GM18909 (cell line): Measurements from ENCODE around the gene LRP1B.

Experiments used
- ATAC-seq: cut with Tn5 transposase; IDR thresholded peaks from one replicate; pipeline ENCODE4 v1.9.1; 2021; ENCODE audit warnings: mild to moderate bottlenecking; ENCODE audit not compliant: unreplicated experiment, poor library complexity

The LRP1B gene

DNA sequence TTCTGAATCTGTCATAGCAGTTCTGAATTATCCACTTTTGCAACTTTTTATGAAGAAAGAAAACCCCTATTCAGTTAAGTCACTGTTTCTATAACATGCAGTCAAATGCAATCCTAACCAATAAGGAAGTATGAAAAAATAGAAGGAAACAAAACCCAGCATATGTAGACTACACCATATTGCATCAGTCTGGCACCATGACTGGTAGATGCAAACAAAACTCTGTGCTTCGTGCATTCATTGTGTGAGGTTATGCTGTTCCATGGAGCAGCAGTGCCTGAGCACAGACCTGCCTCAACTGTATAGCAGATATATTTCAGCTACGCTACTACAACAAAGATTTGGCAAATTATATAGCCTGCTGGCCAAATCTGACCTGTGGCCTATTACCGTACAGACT lies 325.5 kb downstream of the LRP1B start:
- no peak for ATAC-seq

DNA sequence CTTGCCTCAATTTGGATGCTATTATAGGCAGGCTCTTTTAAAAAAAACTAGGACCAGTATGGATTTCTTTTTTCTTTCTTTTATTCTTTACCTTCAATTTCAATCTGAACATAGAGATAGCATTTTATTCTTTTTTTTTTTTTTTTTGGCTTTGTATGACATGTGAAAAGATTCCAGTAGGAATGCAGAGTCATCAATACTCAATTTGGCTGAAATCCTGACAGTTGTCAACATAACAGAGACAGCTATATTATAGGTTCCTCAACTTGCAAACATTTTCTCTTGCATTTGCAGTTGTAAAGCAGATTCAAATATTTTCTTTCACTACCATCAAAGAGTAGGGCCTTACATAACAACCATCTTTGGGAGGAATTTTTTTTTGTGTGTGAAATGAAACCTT lies 334.4 kb downstream of the LRP1B start:
- ATAC-seq, result no peak

DNA sequence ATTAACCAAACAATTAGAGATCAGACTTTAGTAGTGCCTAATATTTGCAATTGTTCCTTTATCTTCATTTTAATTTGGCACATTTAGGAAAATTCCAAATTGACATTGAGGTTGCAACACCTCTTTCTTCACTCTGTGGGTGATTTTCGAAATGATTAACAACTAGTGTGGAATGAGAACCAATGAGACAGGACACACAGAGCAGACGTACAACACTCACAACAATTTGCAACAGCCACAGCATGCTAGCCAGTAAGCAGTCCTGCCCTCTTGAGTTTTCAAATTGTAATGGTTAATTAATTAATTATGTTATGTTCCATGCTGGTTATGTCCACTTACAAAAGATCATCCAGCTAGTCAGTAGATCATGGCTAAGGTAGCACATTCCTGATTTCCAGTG lies 339.3 kb downstream of the LRP1B start:
- no peak for ATAC-seq

DNA sequence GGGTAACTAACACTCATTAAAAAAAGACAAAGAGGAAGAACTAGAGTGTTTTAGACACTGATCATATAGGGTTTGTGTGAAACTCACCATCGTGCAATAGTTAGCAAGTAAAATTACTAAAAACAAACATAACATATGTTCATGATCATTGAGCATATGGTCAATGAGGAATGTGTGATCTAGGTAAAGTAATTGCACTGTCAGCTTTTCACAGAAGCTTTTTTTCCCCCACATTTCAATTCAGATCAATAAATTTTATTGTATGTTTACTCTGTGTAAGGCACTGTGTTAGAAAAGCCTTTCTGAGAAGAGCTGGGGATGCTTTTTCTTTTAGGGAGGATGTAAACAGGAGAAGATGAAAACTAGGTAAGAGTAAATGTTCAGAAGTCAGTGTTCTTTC lies 348.2 kb downstream of the LRP1B start:
- ATAC-seq, result no peak

DNA sequence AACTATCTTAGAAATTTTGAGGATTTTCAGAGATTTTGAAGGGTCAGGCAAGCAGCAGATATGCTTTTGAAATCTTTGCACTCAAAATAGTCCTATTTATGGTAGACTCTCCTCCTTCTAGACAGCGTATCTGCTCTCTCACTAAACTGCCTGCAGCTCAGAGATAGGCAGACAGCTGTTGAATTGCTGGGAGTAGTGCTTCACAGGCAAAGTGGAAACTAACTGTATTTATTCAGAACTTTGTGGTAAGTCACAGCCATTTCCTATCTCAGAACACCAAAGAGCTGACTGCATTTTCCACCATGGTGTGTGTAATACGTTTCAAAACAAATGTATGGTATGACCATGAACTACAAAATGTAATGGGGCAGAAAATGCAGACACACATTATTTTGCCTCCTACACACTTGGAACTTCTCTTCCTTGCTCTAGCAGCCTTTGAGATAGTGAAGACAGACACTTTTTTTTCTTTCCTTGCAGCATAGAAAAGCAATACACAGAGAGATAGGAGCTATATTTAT lies 352.4 kb downstream of the LRP1B start:
- no peak for ATAC-seq

DNA sequence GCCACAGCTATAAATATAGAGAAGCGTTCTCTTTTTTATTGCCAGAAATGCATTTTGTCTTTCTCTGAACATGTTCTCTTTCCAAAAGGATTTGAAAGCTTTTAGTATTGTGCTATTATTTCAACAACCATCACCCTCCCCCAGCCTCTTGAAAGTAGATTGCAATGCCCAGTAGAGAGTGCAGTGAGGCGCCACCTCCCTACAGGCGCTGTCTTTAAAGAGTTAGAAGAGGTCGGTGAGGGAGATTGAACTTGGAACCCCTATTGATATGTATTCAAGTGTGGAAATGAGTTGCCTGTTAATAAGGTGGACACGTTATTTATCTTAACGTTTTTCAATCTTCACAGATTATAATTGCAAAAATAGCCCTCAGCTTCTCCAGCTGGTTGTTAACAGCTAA lies 360.3 kb downstream of the LRP1B start:
- ATAC-seq, result no peak

DNA sequence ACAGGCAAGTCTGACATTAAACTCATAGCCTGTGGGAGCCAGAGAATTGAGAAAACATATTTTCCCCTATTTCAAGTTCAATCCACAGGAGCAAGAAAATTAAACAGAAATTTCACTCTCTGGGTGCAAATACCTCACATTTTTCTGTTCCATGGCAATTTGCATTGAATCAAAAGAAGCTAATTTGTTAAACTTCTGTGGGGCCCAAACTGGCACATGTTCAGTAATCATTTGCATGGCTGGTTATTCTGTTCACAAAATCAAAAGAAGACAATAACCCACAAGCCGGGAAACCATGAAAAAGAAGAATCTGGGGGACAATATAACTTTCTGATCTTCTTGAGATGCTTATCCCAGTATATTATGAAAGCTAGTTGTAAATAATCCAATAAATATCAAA lies 363.1 kb downstream of the LRP1B start:
- ATAC-seq, result no peak

DNA sequence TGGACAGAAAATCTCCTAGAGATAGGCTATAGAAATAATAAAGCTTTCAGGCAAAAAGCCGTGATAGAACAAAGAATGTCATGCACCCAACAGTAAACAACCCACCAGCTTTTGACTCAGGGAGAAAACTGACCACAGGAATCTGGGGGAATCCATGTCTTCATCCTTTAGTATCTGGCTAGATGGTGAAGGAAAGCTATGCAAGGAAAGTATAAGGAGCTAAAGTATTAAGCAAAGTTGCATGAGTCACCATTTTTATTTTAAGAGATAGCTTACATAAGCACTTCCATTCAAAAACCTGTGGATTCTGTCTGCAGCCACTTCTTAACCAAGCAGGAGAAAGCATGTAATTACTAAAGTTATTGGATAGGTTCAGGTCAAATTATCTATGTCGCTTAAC lies 363.8 kb downstream of the LRP1B start:
- ATAC-seq, result no peak

DNA sequence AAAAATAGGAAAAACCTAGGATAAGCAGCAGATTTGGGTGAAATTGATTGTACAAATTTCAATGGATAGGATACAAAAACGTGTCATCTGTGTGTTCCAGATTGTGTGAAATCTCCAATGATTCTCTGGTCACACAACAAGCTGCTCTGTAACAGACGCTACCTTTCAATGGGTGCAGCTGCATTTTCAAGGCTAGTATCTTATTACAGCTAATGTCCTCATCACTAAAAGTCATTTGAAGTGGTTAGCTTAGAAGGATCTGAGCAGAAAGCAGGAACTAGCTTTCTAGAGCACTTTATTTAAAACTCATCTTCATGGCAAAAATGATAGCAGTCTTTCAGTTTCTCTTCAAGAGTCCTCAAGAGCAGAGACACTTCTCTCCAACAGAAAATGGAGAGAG lies 364.6 kb downstream of the LRP1B start:
- no peak for ATAC-seq

DNA sequence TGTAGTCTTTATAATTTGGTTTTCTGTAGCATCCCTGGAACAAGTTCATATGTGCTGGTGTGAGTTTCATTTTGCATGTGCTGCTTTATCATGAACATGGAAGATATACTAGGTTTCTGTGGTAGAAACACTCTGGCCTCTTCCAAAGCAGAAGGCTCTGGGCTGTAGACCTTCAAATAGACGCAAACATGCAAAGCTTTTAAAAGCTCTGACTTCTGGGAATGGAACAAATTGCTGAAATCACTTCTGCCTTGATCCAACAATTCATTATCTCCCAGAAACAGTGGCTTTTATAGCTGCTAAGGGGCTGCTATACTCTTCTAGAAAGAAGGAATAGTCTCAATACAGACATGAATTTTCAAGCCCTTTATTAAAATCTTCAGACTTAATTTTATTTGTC lies 382.2 kb downstream of the LRP1B start:
- ATAC-seq, result no peak

DNA sequence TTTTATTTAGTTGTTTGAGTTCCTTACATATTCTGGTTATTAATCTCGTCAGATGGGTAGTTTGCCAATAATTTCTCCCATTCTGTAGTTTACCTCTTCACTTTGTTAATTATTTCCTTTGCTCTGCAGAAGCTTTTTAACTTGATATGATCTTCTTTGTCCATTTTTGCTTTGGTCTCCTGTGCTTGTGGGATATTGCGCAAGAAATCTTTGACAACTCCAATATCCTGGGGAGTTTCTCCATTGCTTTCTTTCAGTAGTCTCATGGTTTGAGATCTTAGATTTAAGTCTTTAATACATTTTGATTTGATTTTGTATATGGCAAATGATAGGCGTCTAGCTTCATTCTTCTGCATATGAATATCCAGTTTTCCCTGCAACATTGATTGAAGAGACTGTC lies 389.2 kb downstream of the LRP1B start:
- no peak for ATAC-seq

DNA sequence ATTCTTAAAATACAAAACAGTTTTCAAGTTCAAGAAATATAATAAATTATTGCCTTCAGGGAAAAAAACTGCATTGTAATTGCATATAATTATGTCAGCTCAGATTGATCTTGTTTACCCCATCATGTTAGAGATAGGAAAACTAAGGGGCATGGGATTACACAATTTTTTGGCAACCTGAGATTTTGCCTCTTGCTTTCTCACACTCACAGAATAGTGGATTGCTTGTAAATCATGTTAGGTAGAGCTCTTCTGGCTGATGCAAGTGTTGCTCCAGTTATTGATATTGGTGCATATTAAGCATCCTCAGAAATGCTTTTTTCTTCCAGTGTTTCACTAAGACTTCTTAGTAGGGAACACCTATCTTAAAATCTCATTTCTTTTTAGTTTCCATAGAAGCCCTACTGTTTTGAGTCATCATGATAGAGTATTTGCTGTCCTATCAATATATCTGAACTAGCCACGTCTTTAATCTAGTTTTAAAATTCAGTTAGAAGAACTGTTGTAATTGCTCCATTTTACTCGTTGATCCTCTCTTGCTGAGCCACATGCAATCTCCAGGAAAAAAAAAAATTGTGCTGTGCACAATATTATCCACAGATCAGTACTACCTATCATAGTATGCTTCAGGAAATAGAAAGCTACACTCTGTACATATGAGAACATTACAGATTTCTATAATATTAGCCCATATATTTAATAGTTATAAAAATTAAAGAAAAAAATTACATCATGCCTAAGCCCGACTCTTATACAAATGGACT lies 393.1 kb downstream of the LRP1B start:
- ATAC-seq, result no peak

DNA sequence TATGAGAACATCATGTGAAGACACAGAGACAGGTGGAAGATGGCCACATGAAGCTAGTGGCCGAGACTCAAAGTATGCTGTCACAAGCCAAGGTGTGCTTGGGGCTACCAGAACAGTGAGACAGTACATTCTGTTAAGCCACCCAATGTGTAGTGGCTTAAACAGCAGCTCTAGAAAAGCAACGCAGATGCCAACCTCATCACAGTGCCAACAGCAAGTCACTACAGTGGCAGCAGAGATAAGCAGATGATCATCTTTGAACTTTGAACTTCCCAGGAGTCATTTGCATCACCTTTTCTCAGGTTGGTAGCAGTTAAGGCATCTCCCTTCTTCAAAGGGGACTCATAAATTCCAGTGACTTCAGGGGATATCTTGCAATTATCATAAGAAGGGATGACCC lies 394.4 kb downstream of the LRP1B start:
- no peak for ATAC-seq

DNA sequence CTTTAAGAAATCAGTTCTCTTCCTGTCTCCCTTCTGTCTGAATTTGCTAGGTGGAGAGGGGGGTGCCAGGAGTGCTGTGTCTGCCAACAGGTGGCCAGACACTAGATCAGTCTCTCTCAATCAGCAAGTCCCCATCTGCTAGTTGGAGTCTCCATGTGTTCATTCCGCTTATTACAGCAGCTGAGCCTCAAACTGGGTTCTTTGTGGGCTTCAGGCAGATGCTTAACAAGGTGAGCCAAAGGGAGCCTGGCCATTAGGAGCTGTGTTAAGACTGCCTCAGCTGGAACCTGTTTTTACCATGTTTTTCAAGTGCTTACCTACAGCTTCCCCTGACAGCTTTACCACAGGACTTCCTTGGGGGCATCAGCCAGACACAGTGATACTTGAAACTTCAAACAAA lies 401.9 kb downstream of the LRP1B start:
- ATAC-seq, result no peak

DNA sequence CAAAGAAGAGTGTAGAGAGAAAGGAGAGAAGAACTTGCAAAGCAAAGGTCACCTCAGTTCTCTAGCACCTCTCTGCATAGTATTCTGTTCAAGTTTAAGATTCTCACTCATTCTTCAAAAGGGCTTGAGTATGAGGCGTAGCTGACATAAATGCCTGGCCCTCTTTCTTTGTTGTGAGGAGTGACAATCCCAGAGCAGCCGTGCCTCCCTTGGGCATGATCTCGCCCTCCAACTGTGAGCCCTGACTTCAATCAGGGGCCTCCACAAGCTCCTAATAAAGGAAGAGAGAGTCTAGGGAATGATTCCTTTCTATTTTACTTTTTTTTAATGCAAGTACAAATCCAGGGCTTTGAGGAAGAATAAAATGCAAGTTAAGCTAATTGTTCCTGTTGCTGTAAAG lies 402.7 kb downstream of the LRP1B start:
- no peak for ATAC-seq

DNA sequence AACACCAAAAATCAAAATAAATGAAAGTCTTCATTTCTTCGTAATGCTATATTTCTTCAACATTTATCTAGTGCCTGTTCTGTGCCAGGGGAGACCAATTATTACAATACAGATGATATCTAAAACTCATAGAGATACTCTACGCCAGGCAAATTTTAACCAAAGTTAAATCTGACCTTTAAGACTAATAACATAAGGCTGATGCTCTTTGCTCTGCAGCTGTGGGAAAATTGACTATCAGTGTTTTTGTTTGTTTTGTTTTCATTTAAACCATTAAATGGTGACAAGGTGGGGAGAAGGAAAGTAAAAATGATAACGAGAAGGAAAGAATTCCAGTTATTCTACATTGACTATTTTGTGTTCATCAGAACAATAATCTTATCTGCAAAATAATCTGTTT lies 406.4 kb downstream of the LRP1B start:
- ATAC-seq, result no peak

DNA sequence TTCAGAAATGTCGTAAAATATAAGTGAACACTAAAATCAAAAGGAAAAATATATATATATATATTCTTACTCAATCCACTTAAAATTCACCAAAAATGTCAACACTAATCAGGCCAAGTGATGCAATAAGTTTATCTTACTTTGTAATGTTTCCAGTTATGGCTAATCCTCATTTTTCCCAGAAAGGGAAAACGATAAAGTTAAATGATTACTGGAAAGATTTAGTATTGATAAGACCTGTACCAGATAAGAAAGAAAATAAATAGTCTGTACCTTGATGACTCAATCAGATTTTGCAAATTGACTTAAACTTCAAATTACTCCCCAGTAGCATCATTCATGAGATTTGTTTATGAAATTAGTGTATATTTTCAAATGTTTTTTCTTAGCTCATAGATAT lies 407.0 kb downstream of the LRP1B start:
- ATAC-seq, result no peak

DNA sequence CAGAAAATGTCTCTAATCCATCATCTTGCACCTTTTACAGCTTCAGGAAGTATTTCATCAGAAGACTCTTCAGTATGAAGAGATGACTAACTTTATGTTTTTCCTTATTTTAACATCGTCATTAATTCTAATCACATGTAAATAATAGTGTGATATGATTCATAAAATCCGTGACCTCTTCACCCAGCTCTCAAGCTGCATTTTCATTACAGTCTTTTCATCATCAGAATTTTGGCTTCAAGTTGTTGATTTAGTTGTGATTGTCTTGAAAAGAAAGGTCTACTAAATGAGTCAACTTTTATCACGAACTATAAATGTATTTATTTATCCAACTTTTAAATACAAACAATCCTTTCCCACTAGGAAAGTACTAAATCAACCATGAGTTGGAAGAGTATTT lies 410.3 kb downstream of the LRP1B start:
- no peak for ATAC-seq

DNA sequence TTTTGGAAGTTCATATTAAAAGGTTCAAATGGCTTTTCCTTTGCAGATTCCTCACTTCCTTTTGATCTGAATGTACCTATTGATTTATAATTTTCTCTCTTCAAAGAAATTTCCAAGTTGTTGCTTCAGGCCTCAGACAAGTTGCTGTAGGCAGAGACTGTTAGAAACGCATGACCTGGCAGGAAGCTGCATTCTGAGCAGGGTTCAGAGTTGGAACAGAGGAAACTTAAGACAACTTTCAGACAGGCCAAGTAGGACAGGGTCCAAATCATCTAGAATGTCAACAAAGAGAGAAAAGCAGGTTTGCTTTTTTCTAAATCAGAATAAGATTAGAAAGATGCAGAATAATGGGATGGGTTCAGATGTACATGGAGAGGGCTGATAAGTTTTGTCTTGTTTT lies 416.3 kb downstream of the LRP1B start:
- no peak for ATAC-seq

DNA sequence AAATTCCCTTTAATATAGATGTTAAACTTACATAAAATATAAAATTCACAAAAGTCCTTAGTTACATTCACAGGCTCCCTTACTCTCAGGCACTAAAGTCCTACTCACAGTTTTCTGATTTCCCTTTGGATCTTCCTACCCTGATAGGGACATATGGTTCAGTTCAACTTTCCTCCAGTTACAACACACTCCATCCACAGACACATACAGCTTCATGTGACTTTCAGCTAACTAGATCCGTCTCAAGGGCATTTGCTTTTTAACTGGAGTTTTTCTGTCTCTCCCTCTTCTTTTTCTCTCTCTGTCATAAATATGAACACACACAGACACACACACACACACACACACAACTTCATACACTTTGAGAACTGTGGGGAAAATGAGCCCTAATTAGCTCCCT lies 419.2 kb downstream of the LRP1B start:
- ATAC-seq, result no peak

DNA sequence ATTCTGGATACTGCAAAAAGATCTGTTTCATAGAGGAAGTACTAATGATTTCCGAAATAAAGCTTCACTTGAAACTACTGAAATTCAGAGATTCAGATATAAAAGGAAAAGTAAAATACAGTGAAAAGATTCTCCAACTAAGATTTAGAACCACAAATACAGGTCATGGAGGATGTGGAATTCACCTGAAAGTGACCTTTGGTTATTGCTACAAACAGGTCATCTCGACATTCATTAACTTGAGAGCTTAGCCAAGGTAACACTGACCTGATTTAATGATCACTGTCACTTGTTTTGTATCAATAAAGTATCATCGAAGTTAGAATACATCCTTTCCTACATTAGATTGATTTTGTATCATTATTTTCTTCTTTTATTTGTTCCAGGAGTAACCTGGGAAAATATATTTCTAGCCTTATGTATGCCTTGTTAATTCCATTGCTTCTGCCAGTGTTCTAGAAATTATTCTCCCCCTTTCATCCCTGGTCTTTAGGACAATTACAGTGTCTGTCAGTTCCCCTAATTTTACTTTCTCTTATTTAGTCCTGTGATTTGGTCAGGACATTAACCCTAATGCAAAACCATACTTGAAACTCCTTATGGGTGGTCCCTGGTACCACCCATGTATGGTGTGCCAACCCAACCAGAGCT lies 420.1 kb downstream of the LRP1B start:
- ATAC-seq, result no peak

DNA sequence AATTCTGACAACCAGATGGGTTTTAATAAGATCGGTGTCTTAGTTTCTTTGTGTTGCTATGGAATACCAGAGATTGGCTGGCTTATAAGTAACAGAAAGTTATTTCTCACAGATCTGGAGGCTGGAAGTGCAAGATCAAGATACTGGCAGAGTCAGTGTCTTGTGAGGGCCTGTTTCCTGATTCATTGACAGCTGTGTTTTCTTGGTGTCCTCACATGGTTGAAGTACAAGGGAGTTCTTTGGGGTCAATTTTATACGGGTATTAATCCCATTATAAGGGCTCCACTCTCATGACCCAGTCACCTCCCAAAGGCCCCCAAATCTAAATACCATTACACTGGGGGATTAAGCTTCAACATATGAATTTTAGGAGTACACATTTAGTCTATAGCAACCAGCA lies 421.1 kb downstream of the LRP1B start:
- ATAC-seq, result no peak
